HG02610 (cell line): ENCODE data around the gene ZNF774.
"Not testable (repeated sequence)": the region's sequence is repeated elsewhere in the genome, so short reads cannot be mapped to it uniquely, and the experiment has no call there.

ENCODE experiments used
- ATAC-seq: cut with Tn5 transposase; IDR thresholded peaks from one replicate; pipeline ENCODE4 v1.9.1; 2021; ENCODE audit warnings: mild to moderate bottlenecking, moderate library complexity; ENCODE audit not compliant: unreplicated experiment

The ZNF774 gene

DNA sequence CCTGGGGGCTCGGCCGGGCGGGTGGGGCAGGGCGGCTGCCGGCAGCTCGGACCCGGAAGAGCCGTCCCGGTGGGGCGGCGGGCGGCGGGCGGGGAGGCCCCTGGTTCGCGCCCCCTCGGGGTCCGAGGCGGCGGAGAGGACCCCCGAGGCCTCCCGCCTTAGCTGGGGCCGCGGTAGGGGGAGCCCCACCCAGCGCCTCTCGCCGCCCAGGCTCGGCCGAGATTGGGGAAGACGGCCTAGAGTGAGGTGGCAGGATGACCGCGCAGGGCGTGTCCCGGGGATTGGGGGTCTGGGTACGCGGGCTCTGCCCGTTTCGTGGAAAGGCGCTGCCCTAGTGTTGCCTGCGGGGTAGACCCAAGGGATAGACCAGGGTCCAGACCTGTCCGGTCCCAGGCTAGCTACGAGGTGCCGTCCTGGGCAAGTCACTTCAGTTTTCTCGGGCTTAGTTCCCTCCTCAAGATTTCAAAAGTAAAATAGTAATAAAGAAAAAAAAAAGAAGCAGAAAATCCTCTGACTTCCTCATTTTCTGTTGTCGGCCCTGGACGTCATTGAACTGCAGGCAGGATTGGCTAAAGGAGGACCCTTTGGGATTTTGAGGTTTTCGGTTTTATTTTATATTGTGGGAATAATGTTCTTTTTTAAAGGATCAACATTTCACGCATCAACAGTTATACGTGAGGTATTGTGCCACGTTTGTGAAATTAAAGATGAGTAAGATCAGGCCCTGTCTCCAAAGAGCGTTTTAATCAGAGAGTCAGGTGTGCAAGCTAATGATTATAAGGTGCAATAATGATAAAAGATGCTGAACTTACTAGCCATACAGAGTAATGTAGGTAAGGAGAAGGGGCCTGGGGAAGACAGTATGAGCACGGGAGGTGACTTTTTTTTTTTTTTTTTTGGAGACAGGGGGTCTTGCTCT, 36.6 kb downstream of the ZNF774 start:
- ATAC-seq: peak; percentile 35

GRCh38 chr15:90389513-90389912, 37.4 kb downstream of the ZNF774 start:
- no peak for ATAC-seq

- ATAC-seq: no peak
These were observed 41.0 kb downstream of the ZNF774 start for GRCh38 chr15:90393040-90393439.

- ATAC-seq: no peak
These were observed 42.0 kb downstream of the ZNF774 start for GRCh38 chr15:90394074-90394473.

DNA sequence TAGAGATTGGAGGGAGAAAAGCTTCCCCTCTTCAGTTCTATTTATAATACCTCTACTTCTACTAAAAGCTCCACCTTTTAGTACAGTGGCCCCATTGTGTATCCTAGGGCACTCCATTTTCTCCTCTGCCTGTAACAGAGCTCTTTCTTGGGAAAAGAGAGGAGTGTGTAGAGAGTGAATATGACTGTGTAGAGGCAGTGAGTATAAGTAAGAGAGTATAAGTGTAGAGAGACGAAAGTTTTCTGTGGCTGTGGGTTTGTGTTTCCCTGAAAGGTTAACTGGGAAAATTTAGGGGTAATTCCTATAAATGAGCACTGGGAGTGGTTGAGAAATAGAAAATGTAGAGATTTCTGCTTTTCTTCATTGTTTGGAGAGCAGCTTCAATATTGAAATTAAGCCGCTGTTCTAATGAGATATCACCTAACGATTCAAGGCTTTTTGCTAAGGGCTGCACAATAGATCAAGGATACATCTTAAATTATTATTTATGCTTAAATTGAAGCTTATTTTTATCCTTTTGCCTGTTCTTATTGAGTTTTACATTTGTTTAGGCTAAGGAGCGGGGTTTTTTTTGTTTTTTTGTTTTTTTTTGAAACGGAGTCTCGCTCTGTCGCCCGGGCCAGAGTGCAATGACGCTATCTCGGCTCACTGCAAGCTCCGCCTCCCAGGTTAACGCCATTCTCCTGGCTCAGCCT, 42.8 kb downstream of the ZNF774 start:
- no peak for ATAC-seq

DNA sequence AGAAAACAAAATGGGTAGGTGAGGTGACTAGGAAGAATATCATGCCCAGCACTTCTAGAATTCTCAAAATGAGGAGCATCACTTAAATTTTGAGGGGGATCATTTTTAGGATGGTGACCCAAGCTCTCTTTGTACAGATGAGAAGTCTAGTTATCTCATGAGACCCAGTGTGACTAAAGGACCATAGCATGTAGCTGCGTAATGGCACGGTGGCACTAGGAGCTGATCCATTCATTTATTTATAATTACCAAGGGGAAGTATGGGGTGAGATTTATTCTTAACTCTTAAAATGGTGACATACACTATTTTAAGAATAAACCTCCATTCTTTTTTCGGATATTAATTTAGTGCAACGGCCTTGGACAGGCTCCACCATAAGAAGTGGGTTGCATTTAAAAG, 44.2 kb downstream of the ZNF774 start:
- no peak for ATAC-seq

GRCh38 chr15:90400005-90400758, 48.1 kb downstream of the ZNF774 start:
- no peak for ATAC-seq

DNA sequence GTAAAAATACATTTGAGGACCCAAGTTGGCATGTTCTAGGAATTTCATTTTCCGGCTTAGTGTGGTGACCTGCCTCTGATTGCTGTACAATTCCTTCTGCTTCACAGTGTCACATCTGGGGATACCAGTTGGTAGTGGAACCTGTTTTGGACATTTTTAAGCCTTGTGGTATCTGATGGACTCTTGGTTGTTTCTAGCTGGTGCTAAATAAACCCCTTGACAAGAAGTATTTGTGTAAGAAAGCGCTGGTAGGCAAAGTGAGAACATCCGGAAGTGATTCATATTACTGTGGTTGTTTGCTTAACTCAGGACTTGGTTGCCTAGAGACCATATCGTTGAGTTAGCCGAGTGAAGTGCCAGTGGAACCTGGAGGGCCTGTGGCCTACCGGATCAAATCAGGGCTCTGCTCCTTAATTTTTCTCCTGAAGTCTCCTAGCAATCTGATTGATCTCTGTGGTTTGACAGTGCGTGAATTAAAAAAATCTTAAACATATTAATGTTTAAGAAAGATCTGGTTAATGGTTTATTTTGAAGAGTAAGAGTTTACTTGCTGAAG, 48.8 kb downstream of the ZNF774 start:
- ATAC-seq: peak; percentile 99

DNA sequence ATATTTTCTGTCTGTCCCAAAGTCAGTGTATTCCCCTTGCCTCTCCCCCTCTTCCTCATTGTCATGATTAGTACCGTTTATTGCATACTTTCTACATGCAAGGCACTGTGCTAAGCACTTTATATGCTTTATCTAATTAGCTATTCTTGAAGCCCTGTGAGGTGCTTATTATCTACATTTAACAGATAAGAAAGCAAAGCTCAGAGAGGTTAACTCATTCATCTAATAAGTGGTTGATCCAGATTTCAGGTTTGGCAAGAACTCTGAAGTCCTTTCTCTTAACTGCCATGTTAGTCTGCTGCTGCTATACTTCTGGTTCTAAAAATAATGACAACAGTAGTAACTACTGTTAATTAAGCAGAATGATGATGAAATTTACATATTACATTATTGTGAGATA, 49.4 kb downstream of the ZNF774 start:
- ATAC-seq: no peak

DNA sequence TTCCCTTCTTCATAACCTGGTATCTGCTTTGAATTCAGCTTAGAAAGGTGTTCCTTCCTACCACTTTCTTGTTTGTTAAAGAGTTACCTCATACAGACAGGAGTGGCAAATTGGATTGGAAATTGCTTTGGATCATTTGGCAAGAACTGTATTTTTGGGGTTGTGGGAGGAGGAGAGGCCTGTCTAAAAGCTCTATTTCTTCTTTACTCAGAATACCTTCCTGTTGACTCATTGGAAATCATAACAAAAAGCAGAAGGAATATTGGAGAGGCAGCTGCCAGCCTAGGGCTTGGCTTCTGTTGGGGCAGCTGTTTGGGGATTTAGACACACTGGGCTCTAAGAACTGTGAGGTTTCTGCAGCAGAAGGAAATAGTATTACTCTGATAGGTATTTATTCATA, 50.1 kb downstream of the ZNF774 start:
- ATAC-seq: no peak

DNA sequence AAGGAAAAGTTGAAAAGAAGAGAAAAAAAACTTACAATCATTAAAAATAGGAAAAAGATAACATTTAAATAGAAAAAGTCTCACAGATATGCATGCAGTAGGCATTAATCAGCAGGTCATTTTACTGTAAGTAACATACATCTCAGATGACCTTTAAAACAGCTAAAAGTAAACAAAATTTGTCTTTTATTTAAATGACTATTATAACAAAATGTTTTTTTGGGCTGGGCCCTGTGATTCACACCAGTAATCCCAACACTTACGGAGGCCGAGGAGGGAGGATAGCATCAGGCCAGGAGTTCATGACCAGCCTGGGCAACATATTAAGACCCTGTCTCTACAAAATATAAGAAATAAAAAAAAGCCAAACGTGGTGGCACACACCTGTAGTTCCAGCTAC, 50.7 kb downstream of the ZNF774 start:
- no peak for ATAC-seq

- no peak for ATAC-seq
These were observed 53.0 kb downstream of the ZNF774 start for GRCh38 chr15:90405055-90405607.

DNA sequence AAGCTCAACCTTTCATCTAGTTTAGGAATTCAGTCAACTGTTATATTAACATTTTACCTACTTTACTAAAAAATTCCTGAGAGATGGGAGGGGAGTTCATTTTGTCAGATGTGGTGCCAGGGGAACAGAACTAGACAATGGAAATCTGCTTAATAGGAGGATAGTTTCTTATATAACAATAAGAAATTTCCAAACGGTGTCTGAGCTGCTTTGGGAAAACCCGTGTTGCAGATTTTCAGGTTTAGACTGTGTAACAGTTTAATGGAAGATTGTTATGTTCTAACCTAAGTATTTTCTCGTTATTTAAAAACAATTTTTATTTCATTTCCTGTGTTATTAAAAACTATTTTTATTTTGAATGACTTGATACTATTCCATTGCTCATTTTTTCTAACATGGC, 55.3 kb downstream of the ZNF774 start:
- ATAC-seq: no peak

DNA sequence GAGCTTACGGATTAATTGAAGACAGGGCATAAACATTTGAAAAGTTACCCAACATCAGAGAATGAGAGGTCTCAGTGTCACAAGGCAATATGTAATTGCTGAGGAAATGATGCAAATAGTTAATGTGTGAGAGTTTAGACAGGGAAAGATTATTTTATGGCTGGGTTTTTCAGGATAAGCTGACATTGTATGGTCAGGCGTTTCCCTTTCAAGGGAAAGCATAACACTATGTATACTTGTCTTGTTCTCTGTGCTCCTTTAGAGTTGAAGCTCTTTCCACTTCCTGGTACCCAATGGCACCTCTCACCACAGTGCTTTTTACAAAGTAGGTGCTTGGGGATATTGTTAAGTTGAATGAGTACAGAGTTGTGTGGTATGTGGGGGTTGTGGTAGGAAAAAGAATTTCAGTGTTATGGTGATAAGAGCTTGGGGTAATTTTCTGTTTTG, 55.8 kb downstream of the ZNF774 start:
- ATAC-seq: peak; percentile 42

GRCh38 chr15:90408657-90409056, 56.6 kb downstream of the ZNF774 start:
- ATAC-seq: no peak

DNA sequence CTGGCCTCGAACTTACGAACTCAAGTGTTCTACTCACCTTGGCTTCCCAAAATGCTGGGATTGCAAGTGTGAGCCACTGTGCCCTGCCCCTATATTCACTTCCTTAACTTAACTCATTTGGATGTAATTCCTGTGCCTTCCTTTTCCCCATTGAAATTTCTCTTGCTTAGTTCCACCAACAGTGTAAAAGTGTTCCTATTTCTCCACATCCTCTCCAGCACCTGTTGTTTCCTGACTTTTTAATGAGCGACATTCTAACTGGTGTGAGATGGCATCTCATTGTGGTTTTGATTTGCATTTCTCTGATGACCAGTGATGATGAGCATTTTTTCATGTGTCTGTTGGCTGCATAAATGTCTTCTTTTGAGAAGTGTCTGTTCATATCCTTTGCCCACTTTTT, 57.5 kb downstream of the ZNF774 start:
- ATAC-seq: not testable (repeated sequence)

- ATAC-seq: not testable (repeated sequence)
These were observed 58.2 kb downstream of the ZNF774 start for GRCh38 chr15:90410316-90410715.

GRCh38 chr15:90411176-90411575, 59.1 kb downstream of the ZNF774 start:
- ATAC-seq: no peak
